GM18907 (cell line): ENCODE data around the gene SPDYC.
"Not testable (repeated sequence)": the region's sequence is repeated elsewhere in the genome, so short reads cannot be mapped to it uniquely, and the experiment has no call there.

Source experiments
- ATAC-seq: cut with Tn5 transposase; IDR thresholded peaks from one replicate; pipeline ENCODE4 v1.9.1; 2021; ENCODE audit warnings: mild to moderate bottlenecking, moderate library complexity; ENCODE audit not compliant: unreplicated experiment

Gene SPDYC

DNA sequence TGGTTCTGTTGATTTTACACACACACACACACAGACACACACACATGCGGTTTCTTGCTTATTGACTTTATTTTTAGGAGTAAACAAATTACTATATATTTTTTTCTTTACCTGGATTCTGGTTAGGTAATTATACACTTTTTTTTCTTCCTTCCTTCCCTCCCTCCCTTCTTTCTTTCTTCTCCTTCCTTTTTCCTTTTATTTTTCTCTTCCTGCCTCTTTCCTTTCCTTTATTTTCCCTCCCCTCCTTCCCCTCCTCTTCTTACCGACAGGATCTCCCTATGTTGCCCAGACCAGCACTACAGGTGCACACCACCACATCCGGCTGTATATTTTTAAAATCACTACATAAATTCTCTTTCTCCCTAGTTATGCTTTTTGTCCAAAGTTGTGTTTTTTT, 3.1 kb upstream of the SPDYC start:
- no peak for ATAC-seq

DNA sequence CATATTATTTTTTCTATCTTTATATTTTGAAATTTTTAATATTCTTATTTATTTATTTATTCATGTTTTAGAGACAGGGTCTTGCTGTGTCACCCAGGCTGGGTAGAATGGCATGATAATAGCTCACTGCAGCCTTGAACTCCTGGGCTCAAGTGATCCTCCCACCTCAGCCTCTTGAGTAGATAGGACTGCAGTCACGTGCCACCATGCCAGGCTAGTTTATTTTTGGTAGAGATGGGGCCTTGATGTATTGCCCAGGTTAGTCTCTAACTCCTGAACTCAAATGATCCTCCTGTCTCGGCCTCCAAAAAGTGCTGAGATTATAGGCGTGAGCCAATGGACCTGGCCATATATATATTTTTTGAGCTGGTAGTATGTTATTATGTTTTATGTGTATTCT, 2.4 kb upstream of the SPDYC start:
- no peak for ATAC-seq

DNA sequence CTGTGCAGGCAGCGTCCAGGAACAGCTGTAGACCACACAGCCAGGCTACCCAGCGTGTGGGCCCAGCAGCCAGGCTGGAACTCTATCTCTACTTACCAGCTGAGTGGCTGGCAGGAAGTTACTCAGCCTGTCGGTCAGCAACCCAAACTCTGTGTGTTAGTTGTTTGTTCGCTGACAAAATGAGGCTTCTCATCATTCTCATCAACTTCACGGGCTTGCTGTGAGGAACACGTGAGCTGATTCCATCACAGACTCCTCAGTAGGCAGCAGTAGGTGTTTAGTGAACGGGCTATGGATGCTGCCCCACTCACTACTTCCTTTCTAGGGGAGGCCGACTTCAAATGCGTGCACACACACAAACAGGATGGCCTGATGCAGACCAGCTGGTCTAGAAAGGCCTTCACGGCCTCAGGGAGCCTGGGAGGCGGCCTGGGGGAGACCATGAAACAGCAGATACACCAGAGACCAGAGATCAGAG, 830 bp upstream of the SPDYC start:
- ATAC-seq = no peak

DNA sequence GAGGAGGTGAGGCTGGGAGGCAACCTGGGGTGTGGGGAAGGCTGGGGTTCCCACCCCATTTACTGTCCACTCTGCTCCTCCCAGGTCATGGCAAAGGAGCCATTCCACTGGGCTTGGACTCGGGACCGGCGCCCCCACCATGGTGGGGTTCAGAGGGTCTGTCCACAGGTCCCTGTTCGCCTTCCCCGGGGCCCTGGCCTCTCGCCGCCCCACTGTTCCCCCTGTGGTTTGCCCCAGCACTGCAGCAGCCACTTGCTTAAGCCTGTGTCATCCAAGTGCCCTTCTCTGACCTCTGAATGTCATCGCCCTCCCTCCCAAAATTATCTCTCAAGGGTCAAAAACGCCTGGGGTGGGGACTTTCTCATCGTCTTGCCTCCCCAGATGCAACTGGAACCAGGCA, 2.6 kb downstream of the SPDYC start:
- no peak for ATAC-seq

DNA sequence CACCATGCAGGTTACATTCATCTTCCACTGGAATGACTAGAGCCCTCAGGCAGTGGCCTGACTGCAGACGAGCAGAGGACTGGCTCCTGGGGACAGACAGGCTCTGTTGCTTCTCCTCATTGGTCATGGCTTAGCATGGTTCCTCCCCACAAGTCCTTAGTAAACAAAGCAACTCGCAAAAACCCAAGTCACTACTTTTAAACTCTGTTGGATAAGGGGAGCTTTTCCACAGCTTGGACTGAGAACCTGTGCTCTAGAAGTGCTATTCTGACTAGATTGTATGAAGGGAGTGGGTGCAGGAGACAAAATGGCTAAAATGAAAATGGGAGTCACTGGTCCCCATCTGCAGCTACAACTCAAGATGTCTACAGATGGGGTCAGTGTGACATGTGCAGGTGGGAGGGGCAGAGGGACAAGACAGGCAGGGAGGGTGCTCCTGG, 4.6 kb downstream of the SPDYC start:
- ATAC-seq = not testable (repeated sequence)

DNA sequence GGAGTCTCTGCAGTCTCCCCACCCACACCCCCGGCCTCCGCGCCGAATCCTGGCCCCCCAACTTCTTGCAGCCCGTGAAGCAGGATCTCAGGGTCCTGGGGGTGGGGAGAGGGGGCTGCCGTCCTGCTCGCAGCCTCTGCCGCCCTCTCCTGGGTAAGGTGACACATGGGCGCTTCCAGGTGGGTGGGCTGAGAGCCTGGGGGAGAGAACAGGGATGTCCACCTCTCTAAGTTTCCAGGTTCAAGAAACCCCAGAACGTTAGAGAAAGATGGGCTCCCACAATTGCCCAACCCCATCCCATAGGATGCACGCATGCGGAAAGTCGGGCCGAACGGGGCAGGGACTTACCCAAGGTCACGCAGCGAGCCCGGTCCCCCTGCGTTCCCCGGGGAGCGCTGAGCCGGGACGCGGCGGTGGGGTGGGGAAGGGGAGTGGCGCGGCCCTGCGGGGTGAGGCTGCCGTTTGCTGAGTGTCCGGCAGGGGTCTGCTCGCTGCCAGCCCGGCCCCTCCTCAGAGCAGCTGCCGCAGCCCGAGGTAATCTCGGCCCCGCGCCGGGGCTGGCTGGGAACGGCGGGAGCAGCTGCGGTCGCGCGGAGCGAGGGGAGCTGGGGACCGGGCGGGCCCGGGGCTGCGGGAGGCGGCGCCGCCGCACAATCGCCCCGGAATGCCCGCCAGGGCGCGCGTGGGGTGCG, 11.0 kb downstream of the SPDYC start:
- ATAC-seq = peak; percentile 57

DNA sequence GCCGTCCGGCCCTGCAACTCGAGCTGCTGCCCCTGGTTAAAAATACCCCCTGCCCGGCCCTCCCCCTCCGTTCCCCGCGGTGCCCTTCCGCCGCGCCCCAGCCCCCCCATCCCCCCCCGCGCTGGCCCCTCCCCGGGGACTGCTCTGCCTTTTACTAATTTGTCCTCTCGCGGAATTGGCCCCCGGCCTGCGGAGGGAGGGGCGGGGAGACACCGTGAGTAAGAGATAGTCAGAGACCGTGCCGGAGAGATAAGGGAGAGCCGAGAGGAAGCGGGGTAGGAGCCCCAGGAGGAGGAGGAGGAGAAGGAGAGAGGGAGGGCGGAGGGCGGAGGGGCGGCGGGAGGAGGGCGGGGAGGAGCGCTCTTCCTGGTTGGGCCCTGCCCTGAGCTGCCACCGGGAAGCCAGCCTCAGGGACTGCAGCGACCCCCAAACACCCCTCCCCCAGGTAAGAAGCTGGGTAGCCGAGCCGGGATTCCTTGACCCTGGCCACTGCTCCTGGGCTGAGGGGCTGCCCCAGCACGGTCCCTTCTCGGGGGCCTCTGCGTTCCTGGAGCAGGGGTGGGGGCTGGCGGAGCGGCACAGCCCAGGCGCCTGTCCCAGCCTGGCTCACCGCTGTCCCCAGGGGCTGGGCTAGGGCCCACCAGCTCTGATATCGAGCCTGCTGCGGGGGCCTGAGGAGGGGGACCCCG, 11.7 kb downstream of the SPDYC start, which contains the start of gene CAPN1:
CAPN1 (plus strand) TSS at position 360 of the 689 bp plus-strand sequence. CDS start 774 bp downstream, outside the sequence.
- peak; percentile 42 for ATAC-seq

DNA sequence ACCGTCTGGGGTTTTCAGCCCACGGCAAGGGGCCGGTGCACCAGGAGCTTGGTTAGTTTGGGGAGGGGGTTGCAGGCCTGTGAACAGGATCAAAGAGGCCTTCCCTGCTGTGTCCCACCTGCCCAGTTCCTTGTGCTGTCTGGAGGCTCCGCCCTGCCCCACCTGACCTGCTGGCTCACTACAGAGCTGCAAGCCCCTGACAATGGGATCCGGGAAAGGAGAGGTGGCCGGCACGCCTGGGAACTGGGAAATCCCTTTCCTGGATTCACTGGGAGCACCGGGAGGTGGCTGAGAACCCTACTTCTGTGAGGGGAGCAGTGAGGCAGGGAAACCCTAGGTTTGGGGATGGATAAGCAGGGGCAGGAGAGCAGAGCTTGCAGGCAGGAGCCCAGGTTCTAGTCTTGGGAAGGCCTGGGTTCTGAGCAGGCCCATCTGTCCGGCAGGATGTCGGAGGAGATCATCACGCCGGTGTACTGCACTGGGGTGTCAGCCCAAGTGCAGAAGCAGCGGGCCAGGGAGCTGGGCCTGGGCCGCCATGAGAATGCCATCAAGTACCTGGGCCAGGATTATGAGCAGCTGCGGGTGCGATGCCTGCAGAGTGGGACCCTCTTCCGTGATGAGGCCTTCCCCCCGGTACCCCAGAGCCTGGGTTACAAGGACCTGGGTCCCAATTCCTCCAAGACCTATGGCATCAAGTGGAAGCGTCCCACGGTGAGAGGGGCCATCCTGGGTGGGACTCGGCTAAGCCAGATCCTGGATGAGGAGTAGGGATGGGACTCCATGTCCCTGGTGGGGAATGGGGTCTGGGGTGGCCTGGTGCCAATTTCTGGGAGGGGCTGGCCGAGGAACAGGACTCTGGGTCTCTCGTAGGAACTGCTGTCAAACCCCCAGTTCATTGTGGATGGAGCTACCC, 12.5 kb downstream of the SPDYC start:
- no peak for ATAC-seq

DNA sequence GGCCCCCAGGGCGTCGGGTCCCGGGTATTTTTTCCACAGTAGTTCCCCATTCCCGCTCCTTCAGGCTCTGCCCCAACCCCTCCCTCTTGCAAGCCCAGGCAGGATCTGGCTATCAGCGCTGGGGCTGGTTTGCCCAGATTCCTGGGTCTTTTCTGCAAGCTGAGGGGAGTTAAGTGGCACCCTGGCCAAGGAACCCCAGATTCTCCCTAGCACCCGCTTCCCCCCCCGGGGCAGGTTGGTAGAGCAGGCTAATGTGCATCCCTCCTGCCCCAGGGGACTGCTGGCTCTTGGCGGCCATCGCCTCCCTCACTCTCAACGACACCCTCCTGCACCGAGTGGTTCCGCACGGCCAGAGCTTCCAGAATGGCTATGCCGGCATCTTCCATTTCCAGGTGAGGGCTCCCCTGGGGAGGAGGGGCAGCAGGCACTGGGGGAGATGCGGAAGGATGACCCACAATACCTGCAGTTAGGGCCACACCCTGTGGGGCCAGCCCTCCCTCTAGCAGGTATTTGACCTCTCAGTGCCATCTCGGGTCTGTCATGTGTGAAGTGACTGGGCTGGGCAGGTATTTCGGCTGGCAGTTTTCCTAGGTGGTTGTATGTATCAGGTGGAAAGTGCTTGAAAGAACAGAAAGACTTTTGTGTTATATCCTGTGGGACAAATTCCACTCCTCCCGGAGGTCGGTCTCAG, 13.3 kb downstream of the SPDYC start:
- ATAC-seq = no peak

DNA sequence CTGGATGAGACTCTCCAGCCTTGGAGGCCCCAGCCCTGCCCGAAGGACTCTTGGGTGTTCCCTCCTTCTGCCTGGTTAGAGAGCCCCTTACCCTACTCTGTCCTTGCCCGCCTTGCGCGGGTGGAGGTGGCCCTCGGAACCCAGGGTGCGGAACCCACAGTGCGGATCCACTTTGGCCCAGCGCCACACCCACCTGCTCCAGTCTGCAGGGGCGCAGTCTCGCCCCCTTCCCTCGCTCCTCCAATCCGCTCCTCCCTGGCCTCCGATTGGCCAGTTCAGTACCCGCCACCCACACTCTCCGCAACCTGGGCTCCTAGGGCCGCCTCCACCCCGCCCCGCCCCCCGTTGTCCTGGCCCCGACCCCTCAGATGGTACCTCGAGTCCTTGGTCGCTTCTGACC, 14.1 kb downstream of the SPDYC start:
- ATAC-seq = no peak

DNA sequence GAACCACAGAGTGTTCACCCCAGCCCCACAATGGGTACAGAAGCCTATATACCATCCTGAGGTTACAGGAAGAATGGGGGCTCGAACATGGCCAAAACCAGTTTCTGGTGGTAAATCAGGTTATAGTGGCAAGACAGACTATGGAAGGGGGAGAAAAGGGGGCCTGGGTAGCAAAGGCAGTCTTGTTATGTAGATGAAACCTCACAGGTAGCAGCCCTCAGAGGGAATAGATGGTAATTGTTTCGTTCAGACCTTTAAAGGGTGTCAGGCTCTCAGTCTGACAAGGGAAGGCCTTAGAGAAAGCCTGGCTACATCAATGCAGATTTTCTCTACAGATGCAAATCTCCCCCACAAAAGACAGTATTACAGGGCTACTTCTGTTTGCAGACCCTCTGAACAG, 15.1 kb downstream of the SPDYC start:
- ATAC-seq = no peak

DNA sequence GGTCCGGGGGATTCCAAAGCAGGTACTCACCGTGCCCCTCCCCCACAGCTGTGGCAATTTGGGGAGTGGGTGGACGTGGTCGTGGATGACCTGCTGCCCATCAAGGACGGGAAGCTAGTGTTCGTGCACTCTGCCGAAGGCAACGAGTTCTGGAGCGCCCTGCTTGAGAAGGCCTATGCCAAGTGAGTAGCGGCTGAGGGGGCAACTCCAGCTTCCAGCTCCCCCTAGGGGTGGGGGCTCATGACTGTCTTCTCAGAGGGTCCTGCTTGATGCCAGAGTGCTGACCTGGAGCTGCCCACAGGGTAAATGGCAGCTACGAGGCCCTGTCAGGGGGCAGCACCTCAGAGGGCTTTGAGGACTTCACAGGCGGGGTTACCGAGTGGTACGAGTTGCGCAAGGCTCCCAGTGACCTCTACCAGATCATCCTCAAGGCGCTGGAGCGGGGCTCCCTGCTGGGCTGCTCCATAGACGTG, 15.9 kb downstream of the SPDYC start:
- no peak for ATAC-seq

DNA sequence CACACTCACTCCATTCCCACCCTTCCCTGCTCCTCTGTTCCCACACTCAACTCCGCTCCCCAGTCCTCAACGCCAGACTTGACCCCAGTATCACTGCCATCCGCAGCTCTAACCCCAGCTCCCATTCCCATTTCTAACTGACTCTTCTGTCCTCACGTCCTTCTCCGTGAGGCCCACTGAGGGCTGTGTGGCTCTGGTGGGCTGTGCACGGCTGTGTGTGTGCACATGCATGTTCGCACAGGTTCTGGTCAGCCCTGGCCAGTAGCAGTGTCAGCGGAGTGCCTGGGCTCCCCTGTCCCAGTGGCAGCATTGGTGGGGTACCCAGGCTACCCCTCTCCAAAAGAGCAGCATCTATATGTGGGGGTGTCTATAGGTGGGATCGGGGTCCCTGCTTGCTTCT, 16.7 kb downstream of the SPDYC start:
- no peak for ATAC-seq

DNA sequence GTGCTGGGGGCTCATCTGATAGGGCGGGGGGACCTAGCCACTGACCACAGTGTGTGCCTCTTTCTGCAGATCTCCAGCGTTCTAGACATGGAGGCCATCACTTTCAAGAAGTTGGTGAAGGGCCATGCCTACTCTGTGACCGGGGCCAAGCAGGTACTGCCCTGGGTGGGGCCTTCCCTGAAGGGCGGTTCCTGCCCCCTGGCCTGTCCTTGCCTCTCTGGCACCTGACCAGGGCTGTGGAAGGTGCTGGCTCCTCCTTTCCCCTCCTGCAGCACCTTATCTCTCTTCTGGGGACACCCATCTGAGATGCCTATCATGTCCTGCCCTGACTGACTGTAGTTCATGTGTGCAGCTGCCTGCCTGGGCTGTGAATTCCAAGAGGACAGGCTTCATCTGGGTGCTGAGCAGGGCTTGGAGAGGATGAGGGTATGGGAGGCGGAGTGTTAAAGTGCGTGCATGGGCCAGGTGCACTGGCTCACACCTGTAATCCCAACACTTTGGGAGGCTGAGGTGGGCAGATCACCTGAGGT, 17.2 kb downstream of the SPDYC start:
- no peak for ATAC-seq

DNA sequence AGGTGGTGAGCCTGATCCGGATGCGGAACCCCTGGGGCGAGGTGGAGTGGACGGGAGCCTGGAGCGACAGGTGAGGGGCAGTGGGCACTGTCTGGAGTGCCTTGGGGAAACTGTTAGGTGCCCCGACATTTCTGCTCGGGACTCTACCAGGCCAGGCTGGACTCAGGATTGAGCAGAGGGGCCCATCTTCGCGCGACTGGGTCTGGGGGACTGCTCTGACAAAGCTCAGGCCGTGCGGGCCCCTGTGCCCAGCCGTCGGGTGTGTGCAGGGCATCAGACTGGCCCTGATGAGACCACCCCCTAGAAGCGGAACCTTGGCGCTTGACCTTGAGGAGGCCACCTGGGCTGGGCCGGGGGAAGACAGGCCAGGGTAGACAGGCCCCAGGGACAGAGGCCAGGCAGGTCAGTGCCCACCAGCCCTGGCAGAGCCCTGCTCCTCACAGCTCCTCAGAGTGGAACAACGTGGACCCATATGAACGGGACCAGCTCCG, 18.0 kb downstream of the SPDYC start:
- no peak for ATAC-seq

DNA sequence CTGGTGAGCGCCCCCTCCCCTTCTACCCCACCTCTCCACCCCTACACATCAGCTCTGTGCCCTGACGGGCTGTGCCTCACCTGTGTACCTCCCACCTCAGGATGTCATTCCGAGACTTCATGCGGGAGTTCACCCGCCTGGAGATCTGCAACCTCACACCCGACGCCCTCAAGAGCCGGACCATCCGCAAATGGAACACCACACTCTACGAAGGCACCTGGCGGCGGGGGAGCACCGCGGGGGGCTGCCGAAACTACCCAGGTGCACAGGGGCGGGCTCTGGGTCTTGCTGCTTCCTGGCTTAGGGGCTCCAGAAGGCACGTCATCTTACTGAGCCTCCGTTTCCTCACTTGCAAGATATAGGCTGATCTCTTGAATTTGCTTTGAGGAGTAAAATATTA, 18.5 kb downstream of the SPDYC start:
- no peak for ATAC-seq

DNA sequence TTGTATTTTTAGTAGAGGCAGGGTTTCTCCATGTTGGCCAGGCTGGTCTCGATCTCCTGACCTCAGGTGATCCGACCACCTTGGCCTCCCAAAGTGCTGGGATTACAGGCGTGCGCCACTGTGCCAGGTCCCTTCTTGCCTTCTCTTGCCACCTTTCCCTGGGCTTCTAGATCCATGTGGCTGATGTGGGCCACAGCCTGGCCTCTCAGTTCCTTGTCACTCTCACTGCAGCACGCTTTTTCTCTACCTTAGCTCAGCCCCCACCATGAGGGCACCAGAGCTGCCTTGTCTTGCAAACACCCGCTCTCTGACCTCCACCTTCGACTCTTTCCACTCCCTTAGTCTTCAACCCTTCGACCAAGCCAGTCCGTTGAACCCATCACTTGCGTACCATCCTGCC, 19.2 kb downstream of the SPDYC start:
- ATAC-seq = no peak

DNA sequence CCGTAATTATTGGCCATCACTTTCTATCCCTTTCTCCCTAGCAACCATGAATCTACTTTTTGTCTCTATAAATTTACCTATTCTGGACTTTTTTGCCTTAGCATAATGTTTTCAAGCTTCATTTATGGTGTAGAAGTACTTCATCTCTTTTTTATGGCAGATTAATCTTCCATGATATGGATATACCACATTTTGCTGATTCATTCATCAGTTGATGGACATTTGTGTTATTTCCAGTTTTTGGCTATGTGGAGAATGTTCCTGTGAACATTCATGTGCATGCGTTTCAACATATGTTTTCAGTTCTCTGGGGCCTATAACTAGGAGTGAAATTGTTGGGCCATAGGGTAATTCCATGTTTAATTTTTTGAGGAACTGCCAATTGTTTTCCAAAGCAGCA, 24.5 kb downstream of the SPDYC start:
- no peak for ATAC-seq

DNA sequence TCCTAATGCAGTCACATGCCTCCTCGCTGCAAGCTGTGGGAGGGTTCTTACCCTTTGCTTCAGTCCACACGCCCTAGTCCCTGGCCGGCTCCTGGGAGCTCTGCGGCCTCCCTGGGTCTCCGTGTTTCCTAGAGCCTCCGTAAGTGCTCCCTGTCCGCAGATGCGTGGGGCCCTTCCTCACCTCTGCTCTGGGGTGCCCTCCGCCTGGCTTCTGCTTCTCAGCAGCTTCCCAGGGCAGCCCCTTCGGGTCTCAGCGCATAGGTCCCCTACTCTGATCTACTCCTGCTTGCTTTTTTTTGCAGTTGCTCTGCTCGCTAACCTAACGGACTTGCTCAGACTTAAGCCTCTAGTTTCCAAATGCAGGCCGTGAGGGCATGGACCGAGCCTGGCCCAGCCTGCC, 34.1 kb downstream of the SPDYC start:
- ATAC-seq = no peak
